GM12891 (cell line): Measurements from ENCODE around the gene SHKBP1.

Experiments
- POLR2A ChIP-seq: IDR thresholded peaks from 2 replicates; pipeline ENCODE4 v1.6.1; 2011; ENCODE audit warnings: low read depth, low read length, control low read depth
- POLR2AphosphoS5 ChIP-seq: IDR thresholded peaks from 2 replicates; pipeline ENCODE4 v1.6.1; 2011; ENCODE audit warnings: low read depth, low read length, control low read depth
- SPI1 ChIP-seq: IDR thresholded peaks from 2 replicates; pipeline ENCODE4 v1.6.1; 2011; ENCODE audit warnings: low read depth, low read length, control low read depth
- TAF1 ChIP-seq: IDR thresholded peaks from 2 replicates; pipeline ENCODE4 v1.6.1; 2011; ENCODE audit warnings: low read depth, low read length, control low read depth

DNA sequence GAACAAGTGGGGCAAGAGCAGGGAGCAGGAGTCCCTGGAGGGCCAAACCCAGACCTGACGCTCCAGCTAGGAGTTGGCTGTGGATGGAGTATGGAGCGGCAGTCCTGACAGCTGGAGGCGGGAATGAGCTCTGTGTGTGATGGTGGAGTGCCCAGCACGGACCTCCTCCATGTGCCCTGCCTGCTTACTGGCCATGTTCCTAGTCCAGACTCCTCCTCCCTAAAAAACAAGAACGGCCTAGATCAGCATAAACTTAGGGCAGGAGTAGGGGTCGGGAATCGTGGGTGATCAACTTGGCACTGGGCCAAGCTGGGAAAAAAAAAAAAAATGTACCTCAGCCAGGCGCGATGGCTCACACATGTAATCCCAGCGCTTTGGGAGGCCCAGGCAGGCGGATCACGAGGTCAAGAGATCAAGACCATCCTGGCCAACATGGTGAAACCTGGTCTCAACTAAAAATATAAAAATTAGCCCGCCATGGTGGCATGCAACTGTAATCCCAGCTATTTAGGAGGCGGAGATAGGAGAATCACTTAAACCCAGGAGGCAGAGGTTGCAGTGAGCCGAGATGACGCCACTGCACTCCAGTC, 54.0 kb downstream of the SHKBP1 start:
- TF ChIP-seq POLR2A (no peak), POLR2AphosphoS5 (no peak), TAF1 (no peak), SPI1 (no peak)
